ENCODE data around the gene GPRC5B.

GRCh38 chr16:19883296-19883965, 1.2 kb downstream of the GPRC5B start:
- TF ChIP-seq EP300 (IDR thresholded peaks at IDR 0.05; ENCODE audit: borderline replicate concordance) (no peak), TEAD4 (IDR thresholded peaks at IDR 0.05) (no peak), EGR1 (IDR thresholded peaks at IDR 0.05) (no peak), TAF1 (IDR thresholded peaks at IDR 0.05; ENCODE audit: low read depth) (no peak), MAX (IDR thresholded peaks at IDR 0.05) (no peak), CEBPB (IDR thresholded peaks at IDR 0.05) (no peak)
- TF ChIP-seq, protein P1, sequence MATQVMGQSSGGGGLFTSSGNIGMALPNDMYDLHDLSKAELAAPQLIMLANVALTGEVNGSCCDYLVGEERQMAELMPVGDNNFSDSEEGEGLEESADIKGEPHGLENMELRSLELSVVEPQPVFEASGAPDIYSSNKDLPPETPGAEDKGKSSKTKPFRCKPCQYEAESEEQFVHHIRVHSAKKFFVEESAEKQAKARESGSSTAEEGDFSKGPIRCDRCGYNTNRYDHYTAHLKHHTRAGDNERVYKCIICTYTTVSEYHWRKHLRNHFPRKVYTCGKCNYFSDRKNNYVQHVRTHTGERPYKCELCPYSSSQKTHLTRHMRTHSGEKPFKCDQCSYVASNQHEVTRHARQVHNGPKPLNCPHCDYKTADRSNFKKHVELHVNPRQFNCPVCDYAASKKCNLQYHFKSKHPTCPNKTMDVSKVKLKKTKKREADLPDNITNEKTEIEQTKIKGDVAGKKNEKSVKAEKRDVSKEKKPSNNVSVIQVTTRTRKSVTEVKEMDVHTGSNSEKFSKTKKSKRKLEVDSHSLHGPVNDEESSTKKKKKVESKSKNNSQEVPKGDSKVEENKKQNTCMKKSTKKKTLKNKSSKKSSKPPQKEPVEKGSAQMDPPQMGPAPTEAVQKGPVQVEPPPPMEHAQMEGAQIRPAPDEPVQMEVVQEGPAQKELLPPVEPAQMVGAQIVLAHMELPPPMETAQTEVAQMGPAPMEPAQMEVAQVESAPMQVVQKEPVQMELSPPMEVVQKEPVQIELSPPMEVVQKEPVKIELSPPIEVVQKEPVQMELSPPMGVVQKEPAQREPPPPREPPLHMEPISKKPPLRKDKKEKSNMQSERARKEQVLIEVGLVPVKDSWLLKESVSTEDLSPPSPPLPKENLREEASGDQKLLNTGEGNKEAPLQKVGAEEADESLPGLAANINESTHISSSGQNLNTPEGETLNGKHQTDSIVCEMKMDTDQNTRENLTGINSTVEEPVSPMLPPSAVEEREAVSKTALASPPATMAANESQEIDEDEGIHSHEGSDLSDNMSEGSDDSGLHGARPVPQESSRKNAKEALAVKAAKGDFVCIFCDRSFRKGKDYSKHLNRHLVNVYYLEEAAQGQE (IDR thresholded peaks at IDR 0.05; ENCODE audit: low read depth) = no peak

All from Ishikawa (cell line).